Adipose tissue (tissue), 3 donors: ENCODE data around the gene PTPRD. TPM values are rescaled to one million over a fixed set of nuclear protein-coding genes. Genes with fewer than 3 reads are reported as not detected.

Experiments
- H3K27ac ChIP-seq: one replicate; pipeline ENCODE4 v1.5.1; 2013; ENCODE audit warnings: low read depth, low read length
- WGBS, 3 donors: extraction: QIAGEN DNeasy Blood & Tissue Kit; methylation state at CpG; one replicate each; pipeline ENCODE4 v1.1.7; 2013; 5-methylcytosine and 5-hydroxymethylcytosine counted together
- polyA plus RNA-seq, 3 donors: library from polyadenylated mRNA; stranded (reverse); fragments of 200-250 nt; gene quantifications; one replicate each; pipeline ENCODE4 v1.2.3, GENCODE V29; 2013
- donor health status: healthy with polysubstance abuse.
- donor health status: Bipolar disorder and iron deficiency.
- donor health status: healthy.

PTPRD gene
- polyA plus RNA-seq, 3 donors = 1.4 to 3.9 (median 2.1) TPM

DNA sequence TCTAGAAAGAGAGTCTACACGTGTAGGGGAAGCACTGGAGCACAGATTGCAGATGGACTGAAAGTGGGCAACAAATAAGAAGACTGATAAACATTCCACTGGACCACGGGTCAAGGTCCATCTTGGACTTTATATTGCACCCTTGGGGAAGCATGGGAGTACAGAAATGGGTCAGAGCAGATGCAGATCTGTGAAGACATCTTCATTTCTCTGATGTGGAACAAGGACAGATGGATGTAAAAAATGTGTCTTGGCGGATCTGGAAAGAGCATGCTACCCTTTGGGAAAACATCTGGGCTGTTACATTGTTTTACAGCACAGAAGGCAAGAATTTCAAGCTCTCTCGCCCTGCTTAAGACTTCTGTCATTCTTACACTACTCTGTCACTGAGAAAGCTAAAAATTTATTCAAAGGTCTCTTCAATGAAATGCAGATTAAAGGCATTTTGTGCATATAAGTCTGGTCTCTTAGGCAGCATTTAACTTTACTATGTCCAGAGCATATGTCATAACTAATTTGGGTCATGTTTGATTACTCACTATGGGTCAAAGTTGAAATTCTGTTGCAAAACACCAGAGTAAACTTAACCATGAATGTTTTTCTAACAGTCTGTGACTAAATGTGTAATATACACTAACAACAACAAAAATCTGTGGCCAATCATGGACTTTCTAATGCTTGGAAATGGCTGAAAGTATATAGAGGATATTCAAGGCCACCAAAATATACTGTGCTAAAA lies 2056.9 kb downstream of the PTPRD start:
- no peak overlapping the region for H3K27ac ChIP-seq
- 32 to 67% (median 46%) methylated on average over 4 of the region's 4 CpGs for WGBS, 3 donors

DNA sequence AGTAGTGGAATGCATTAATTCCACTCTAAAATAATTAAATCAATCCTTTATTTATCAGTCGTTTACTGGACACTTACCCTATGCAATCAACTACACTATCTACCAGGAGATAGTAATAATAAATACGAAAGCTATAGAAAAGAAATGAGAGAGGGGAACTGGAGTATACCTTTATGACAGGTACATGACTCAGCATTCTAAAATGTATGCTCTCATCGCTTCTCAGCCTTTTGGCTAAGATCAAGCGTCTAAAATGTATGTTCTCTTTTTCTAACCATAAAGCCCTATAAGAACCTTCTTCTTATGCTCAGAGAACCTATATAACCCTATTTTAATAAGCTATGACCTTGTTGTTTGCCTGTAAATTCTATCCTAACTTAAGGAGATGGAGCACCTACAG lies 2059.4 kb downstream of the PTPRD start:
- H3K27ac ChIP-seq = no peak overlapping the region
- WGBS, 3 donors = 83 to 92% (median 87%) methylated on average over 4 of the region's 4 CpGs

DNA sequence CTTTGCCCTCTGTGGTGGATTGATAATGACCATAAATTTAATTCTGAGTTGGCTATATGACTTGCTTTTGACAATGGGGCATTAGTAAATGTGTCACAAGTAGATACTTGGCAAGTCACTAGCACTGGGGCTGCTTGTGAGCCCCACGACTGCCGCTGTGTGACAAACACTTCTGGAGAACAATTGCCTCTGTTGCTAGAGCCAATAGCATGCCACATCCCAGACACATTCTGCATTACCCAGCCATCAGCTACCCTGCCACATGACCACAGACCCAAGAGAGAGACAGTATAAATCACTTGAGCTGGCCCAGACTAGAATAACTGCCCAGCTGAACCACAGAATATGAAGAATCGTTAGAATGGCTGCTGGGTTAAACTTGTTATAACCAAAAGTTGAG lies 2060.1 kb downstream of the PTPRD start:
- H3K27ac ChIP-seq = no peak overlapping the region
- WGBS, 3 donors = 91 to 95% (median 95%) methylated on average over 3 of the region's 3 CpGs

DNA sequence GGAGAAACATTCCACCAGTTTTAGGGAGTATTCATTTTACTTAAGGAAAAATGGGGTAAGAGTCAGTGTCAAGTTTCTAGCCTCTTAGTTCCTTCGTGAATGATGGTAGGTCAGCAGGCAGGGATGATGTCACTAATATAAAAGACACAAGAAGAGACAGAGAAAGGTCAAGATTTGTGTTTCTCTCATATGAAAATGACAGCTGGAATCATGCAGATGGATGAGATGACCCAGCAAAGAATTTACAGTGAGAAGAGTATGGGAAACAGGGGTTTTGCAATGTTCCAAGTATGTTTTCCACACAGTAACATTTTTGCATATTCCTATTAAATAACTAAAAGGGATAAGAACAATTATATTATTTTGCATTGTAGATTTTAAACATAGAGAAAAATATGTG lies 2063.6 kb downstream of the PTPRD start:
- 50 to 93% (median 67%) methylated on average over 1 of the region's 1 CpG for WGBS, 3 donors
- H3K27ac ChIP-seq = no peak overlapping the region

DNA sequence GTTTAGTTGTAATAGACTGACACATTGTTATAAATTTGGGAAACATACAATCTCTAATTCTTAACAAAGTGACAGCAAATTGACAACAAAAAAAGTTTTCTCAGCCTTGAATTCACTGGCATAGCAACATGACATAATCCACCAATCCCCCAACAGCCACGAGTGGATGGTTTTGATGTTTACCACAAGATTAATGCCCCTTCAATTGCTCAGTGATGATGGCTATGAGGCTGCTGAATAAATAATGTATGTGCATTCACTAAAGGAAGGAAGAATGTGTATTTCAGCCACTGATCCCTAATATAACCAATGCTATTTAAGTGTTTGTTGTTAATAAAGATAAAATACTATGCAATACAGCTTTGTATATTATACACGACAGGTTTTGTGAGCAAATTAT lies 2069.6 kb downstream of the PTPRD start:
- no peak overlapping the region for H3K27ac ChIP-seq
- WGBS, 3 donors = 44 to 68% (median 58%) methylated on average over 2 of the region's 2 CpGs

DNA sequence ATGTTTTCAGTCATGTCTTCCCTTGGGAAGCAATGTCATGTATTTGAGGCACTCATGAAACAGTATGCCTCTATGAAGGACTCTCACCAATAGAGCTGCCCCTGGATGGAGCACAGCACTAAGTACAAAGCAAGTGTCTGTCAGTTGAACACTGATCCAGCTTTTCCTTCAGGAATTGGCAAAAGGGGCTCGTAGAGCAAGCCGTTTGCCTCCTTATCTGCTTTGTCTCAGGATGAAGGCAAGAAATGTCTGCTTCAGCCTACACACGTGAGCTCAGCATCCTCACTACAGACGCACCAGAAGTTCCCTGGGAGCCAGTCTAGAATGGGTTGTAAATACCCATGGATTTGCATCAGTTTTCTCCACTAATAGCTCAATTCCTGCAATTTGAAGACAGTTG lies 2070.3 kb downstream of the PTPRD start:
- H3K27ac ChIP-seq = no peak overlapping the region
- WGBS, 3 donors = 59 to 72% (median 68%) methylated on average over 4 of the region's 4 CpGs

DNA sequence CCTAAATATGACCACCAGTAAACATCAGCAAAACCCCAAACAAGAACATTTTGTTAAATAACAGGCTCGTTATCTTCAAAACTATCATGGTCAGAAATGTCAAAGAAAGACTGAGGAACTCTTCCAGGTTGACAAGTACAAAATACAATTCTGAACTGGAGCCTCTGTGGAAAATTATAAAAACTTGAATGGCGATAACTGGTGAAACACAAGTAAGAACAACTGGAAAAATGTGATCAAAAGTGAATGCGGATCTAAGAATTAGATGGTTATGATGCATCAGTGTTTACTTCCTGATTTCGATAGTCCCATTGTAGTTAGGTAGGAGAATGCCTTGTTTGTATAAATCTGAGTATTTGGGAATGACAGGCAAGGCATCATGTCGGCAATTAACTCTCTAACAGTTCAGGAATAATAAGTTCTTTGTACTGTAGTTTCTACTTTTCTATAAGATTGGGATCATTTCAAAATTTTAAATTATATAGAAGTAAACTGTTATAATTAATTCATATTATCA lies 2073.1 kb downstream of the PTPRD start:
- no peak overlapping the region for H3K27ac ChIP-seq
- WGBS, 3 donors = 87 to 89% (median 88%) methylated on average over 5 of the region's 5 CpGs

DNA sequence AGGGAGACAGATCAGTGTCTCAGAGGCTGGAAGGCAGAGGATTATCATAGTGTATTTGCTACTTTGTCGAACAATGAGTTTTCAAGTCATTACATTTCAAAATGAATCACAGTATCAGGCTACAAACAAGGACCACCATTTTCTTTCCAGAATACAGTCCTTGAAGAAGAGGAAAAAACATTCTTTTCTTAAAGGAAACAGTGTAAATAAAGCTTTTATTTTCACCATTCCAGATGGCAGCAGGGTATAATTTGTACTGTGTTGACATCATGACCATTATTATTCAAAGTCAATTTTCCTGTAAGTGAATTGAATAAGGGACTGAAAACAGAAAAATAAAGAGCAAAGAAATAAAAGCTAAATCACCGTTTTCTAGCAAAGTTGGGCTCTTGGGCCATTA lies 2076.0 kb downstream of the PTPRD start:
- no peak overlapping the region for H3K27ac ChIP-seq
- 87 to 90% (median 89%) methylated on average over 2 of the region's 2 CpGs for WGBS, 3 donors

DNA sequence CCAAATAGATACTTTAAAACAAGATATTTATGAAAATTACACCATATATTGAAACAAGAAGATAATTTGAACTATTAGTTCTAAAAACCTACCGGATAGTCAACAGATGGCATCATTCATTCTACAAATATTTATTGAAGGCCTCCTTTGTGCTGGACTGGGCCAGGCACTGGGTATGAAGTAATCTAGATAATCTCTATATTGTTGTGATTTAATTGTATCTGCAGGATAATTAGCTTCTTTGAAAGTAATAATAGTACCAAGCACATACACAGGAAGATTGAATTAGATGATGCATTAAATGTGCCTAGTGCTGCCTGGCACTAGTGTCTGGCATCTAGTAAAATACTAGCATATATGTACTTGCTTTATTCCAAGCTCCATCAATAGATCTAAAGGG lies 2078.0 kb downstream of the PTPRD start:
- no peak overlapping the region for H3K27ac ChIP-seq
- 79 to 96% (median 91%) methylated on average over 1 of the region's 1 CpG for WGBS, 3 donors

DNA sequence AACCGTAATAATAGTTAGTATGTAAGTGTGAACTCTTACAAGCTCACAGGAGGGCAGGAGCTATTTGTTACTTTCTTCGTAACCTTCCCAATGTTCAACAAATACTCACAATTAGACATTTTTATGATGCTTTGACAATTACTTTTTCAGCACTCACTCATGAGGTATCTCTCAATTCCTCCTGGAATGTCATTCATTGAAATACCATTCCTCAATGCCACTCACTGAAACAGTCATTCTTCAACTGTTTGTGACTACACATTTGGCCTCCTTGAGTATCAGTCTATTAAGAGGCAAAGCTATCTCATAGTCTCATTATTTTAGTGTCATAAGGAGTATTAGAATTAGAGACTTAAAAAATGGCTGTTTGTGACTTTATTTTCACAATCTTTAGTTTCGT lies 2079.1 kb downstream of the PTPRD start:
- no peak overlapping the region for H3K27ac ChIP-seq
- 84 to 90% (median 87%) methylated on average over 3 of the region's 3 CpGs for WGBS, 3 donors

DNA sequence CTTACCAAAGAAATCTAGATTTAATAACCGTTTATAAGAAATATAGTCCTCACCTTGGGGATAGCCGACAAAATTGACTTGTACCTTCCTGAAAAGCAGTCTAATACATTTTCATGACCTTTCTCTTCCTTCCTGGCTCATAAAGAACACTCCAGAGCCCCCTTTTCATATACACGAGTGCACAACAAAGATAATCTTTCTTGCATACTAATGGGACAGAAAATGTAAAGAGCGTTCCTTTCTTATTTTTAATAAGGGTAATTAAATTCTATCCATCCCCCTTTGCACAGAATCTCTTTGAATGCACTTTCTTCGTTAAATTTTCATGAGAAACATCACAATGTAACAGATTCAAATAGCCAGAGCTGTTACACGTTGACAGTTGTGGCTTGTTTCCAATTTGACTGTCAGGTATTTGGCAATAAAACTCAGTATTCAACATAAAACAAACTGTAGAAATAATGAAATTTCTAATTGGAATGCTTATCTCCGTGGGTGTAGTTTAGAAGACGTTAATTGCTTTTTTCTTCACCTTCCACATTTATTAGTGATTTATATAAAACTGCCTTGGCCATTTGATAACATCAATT lies 2080.9 kb downstream of the PTPRD start:
- WGBS, 3 donors = 41 to 70% (median 69%) methylated on average over 8 of the region's 8 CpGs
- no peak overlapping the region for H3K27ac ChIP-seq

DNA sequence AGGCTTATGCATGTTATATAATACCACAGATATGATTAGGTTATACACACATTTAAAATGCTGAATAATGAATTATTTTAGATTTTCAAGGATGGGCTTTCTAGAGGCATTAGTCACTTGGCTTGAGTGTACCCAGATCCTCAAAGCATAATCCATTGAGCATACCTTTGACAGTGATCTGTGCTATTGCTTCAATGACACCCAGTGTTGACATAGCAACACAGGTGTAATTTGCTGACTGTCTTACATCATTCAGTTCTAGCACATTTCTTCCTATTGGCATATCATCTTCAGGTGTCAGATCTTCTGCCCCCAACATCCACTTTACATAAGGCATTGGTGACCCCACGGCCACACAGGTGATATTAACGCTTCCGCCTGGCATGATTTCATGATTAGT lies 2091.7 kb downstream of the PTPRD start:
- 93 to 97% (median 93%) methylated on average over 3 of the region's 3 CpGs for WGBS, 3 donors
- no peak overlapping the region for H3K27ac ChIP-seq

DNA sequence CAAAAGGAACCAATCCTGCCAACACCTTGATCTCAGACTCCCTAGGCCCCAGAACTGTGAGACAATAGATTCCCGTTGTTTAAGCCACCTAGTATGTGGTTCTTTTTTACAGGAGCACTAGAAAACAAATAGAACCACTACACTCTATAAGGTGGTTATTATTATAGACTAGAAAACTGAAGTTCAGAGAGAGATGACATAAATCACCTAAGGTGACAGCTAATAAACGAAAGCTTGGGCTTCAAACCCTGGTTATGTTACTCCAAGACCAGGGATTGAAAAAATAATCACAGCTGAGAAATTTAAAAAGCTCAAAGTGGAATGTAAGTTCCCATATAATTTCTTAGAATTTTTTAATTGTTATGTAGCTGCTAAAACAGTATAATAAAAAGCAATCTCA lies 2097.1 kb downstream of the PTPRD start:
- H3K27ac ChIP-seq = no peak overlapping the region
- 73 to 79% (median 77%) methylated on average over 2 of the region's 2 CpGs for WGBS, 3 donors

DNA sequence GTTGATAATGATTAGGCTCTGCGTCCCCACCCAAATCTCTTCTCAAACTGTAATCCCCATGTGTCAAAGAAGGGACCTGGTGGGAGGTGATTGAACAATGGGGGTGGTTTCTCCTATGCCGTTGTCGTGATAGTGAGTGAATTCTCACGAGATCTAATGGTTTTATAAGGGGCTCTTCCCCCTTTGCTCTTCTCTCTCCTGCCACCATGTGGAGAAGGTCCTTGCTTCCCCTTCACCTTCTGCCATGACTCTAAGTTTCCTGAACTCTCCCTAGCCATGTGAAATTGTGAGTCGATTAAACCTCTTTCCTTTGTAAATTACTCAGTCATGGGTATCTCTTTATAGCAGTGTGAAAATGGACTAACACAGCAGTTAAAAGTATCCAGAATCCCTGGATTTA lies 2098.0 kb downstream of the PTPRD start:
- H3K27ac ChIP-seq = no peak overlapping the region
- WGBS, 3 donors = 70 to 88% (median 83%) methylated on average over 5 of the region's 5 CpGs

DNA sequence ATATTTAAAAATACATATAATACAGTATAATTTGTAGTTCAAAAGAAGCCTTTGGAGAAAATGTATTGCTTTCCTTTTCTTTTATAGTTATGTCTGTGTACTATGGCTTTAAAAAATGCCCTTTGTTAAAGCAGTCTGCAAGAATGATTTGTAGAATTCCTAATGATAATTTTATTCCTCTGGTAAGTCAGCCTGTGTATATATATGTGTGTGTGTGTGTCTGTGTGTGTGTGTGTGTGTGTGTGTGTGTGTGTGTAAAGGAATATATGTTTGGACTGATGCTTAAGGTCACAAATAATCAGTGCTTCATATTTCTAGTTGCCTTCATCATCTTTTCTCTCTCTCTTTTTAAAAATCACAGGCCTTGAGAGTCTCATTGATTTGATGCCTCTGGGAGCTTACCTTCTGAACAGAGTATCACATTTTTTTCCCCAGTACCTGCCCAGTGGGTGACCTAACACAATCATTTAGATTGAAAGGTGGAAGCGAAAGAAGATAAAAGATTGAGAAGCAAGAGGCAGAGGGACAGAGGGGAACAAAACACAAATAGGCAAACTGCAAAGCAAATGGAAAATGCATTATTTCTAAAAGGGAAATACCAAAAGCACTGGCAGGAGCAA lies 2104.0 kb downstream of the PTPRD start:
- H3K27ac ChIP-seq = no peak overlapping the region
- WGBS, 3 donors = 81 to 97% (median 96%) methylated on average over 1 of the region's 1 CpG

DNA sequence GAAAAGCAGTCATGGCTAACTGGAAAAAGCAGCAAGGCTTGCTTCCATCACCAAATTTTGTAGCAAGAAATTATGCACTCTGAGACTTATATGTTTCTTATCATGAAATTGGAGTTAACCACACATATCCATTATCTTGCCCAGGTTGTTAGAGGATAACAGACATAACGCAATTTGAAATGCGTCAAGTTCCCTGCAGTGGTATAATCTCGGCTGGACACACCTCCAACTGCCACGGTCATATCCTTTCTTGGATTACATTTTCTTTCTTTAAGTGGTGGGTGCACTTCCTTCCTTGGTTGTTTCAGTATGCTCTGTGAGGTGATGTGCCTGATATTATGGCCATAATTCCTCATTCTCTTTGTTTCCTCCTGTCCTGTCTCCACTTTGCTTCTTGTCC lies 2118.2 kb downstream of the PTPRD start:
- H3K27ac ChIP-seq = no peak overlapping the region
- WGBS, 3 donors = 45 to 73% (median 48%) methylated on average over 4 of the region's 4 CpGs

DNA sequence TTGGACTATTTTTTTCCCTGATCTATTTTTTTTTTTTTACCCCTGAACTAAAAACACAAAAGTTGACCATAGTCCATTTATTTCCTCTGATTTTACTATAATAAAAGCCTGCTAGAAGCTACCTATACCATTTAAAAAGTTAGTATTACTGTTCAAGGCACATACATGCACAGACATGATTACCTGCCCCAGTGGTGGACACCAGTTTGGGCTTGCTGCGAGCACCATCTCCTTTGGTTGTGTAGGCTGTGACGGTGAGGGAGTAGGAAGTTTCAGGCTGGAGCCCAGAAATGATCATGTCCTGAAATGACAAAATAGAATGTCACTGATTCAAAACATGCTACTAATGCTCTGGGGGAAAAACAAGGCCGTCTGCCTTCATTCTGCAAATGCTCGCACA lies 2120.1 kb downstream of the PTPRD start:
- 76 to 92% (median 91%) methylated on average over 4 of the region's 4 CpGs for WGBS, 3 donors
- H3K27ac ChIP-seq = no peak overlapping the region

DNA sequence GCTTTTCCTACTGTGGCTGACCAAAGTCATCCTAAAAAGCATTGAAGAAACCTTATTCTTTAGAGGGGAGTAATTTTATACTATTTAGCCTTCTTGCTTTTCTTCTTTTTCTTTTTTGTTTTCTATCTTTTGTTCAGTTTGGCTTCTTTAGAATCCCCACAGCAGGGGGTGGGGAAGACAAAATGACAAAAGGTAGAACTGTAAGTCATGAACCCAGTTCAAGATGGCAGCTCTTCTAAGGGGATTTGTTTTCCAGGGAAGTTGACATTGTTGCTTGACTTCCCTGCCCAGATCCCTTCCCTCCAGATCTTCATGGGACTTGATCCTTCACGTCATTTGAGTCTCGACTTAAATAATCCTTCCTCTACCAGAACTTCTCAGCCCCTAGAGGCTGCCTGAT lies 2120.8 kb downstream of the PTPRD start:
- WGBS, 3 donors = 81 to 95% (median 93%) methylated on average over 2 of the region's 2 CpGs
- H3K27ac ChIP-seq = no peak overlapping the region

DNA sequence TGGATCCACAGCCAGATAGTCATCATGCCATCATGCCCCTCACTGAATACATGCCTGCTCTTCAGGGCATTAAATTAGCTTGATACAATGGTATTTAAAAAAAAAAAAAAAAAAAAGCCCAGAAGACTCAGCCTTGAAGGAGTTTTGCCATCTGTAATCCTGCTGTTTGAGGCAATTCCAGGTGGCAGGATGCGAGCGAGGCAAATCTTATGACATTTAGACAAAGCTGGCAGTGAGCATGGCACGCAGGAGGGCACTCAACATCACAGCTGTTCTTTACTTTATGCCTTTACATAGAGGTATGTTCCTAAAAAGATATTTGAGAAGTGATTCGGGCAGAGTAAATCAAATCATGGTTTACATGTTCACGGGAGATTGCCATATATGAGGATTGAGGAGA lies 2121.2 kb downstream of the PTPRD start:
- WGBS, 3 donors = 91 to 97% (median 95%) methylated on average over 5 of the region's 5 CpGs
- H3K27ac ChIP-seq = no peak overlapping the region

DNA sequence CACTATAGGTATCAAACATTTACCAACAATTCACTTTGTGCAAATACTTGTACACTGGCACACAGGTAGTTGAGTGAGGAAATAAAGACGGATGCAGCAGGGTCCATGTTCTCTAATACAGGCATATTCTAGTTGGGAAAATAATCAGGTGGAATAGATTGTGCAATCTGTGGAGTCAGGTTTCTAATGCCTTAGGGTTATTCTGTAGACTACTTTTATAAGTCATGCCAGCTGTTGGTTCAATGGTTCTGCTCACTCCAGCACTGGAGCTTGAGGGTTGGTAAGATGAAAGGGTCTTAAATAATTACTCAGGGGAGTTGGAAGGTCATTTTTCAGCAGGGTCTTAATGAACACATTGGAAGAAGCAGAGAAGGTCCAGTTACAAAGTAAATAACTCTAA lies 2123.0 kb downstream of the PTPRD start:
- no peak overlapping the region for H3K27ac ChIP-seq
- 52 to 100% (median 90%) methylated on average over 1 of the region's 1 CpG for WGBS, 3 donors
